IPS DF 6.9 (cell line): ENCODE data around the gene LGALS7.
"Not testable (repeated sequence)": the region's sequence is repeated elsewhere in the genome, so short reads cannot be mapped to it uniquely, and the experiment has no call there.

Experiments
- DNase-seq: peaks from one replicate; pipeline ENCODE4 v3.0.0-alpha.2; 2013; ENCODE audit warnings: low read depth, low spot score
- H3K27ac ChIP-seq: one replicate; pipeline ENCODE4 v1.5.1; 2013; ENCODE audit warnings: low read length, control low read depth
- H3K27me3 ChIP-seq: 2 replicates; pipeline ENCODE4 v1.6.1; 2013; ENCODE audit warnings: mild to moderate bottlenecking, low read length; ENCODE audit not compliant: control insufficient read depth, insufficient read depth
- H3K36me3 ChIP-seq: 2 replicates; pipeline ENCODE4 v1.6.1; 2013; ENCODE audit warnings: low read length; ENCODE audit not compliant: control insufficient read depth, insufficient read depth
- H3K4me1 ChIP-seq: 2 replicates; pipeline ENCODE4 v1.6.1; 2013; ENCODE audit warnings: low read length; ENCODE audit not compliant: control insufficient read depth, insufficient read depth
- H3K4me3 ChIP-seq: 2 replicates; pipeline ENCODE4 v1.5.1; 2013; ENCODE audit warnings: mild to moderate bottlenecking, low read length
- H3K9me3 ChIP-seq: 2 replicates; pipeline ENCODE4 v1.6.1; 2013; ENCODE audit warnings: low read length, inconsistent platforms; ENCODE audit not compliant: control insufficient read depth, insufficient read depth
- WGBS: extraction: QIAGEN DNeasy Blood & Tissue Kit; methylation state at CpG from one replicate; pipeline ENCODE4 v1.1.7; 2013; ENCODE audit warnings: mixed read lengths, missing lambda C conversion rate; ENCODE audit not compliant: insufficient read length, insufficient coverage; 5-methylcytosine and 5-hydroxymethylcytosine counted together

LGALS7 gene

GRCh38 chr19:38812009-38812840 lies 38.9 kb upstream of the LGALS7 start:
- peaks cover 7% of the 10 kb centered on the region; the same call in 1 of the 2 replicates for H3K36me3 ChIP-seq
- no peak overlapping the region for H3K4me3 ChIP-seq
- H3K4me1 ChIP-seq = no peaks in the 10 kb centered on the region
- H3K27me3 ChIP-seq = no peaks in the 10 kb centered on the region
- H3K9me3 ChIP-seq = no peaks in the 10 kb centered on the region
- H3K27ac ChIP-seq = no peak overlapping the region
- WGBS = no CpG with 5 or more reads among the region's 18 CpGs
- DNase-seq = no peak

- Histone ChIP-seq H3K4me3 (no peak overlapping the region), H3K4me1 (no peaks in the 10 kb centered on the region), H3K36me3 (no peaks in the 10 kb centered on the region), H3K27ac (no peak overlapping the region), H3K27me3 (no peaks in the 10 kb centered on the region), H3K9me3 (no peaks in the 10 kb centered on the region)
- DNase-seq = no peak
- no CpG with 5 or more reads among the region's 8 CpGs for WGBS
Observed at GRCh38 chr19:38809592-38810252, 36.4 kb upstream of the LGALS7 start.

GRCh38 chr19:38808741-38809140 lies 35.4 kb upstream of the LGALS7 start:
- H3K4me1 ChIP-seq = no peaks in the 10 kb centered on the region
- H3K4me3 ChIP-seq = no peak overlapping the region
- no peak for DNase-seq
- H3K27me3 ChIP-seq = no peaks in the 10 kb centered on the region
- H3K36me3 ChIP-seq = no peaks in the 10 kb centered on the region
- WGBS = no CpG with 5 or more reads among the region's 17 CpGs
- H3K9me3 ChIP-seq = no peaks in the 10 kb centered on the region
- H3K27ac ChIP-seq = no peak overlapping the region

GRCh38 chr19:38807374-38808098 lies 34.2 kb upstream of the LGALS7 start:
- H3K27me3 ChIP-seq, H3K27ac ChIP-seq, H3K36me3 ChIP-seq, DNase-seq, H3K4me1 ChIP-seq, H3K9me3 ChIP-seq, H3K4me3 ChIP-seq: not testable (repeated sequence)
- no CpG with 5 or more reads among the region's 18 CpGs for WGBS

- Histone ChIP-seq H3K9me3 (no peaks in the 10 kb centered on the region), H3K4me1 (no peaks in the 10 kb centered on the region), H3K27me3 (no peaks in the 10 kb centered on the region), H3K36me3 (no peaks in the 10 kb centered on the region), H3K27ac (no peak overlapping the region), H3K4me3 (no peak overlapping the region)
- WGBS = no CpG with 5 or more reads among the region's 6 CpGs
- DNase-seq = no peak
Observed at GRCh38 chr19:38806371-38806770, 33.1 kb upstream of the LGALS7 start.

- H3K27me3 ChIP-seq = no peaks in the 10 kb centered on the region
- DNase-seq = no peak
- H3K4me1 ChIP-seq = no peaks in the 10 kb centered on the region
- no peaks in the 10 kb centered on the region for H3K36me3 ChIP-seq
- WGBS = no CpG with 5 or more reads among the region's 1 CpG
- H3K9me3 ChIP-seq = no peaks in the 10 kb centered on the region
- H3K4me3 ChIP-seq = no peak overlapping the region
- no peak overlapping the region for H3K27ac ChIP-seq
Observed at GRCh38 chr19:38805180-38805579, 31.9 kb upstream of the LGALS7 start.

GRCh38 chr19:38803543-38803942 lies 30.2 kb upstream of the LGALS7 start:
- H3K27ac ChIP-seq = no peak overlapping the region
- H3K4me1 ChIP-seq = no peaks in the 10 kb centered on the region
- H3K9me3 ChIP-seq = no peaks in the 10 kb centered on the region
- no peak overlapping the region for H3K4me3 ChIP-seq
- H3K27me3 ChIP-seq = no peaks in the 10 kb centered on the region
- no peaks in the 10 kb centered on the region for H3K36me3 ChIP-seq
- DNase-seq = no peak
- no CpG with 5 or more reads among the region's 10 CpGs for WGBS

GRCh38 chr19:38801359-38802095 lies 28.2 kb upstream of the LGALS7 start:
- Histone ChIP-seq H3K36me3 (no peaks in the 10 kb centered on the region), H3K9me3 (no peaks in the 10 kb centered on the region), H3K27ac (no peak overlapping the region), H3K27me3 (no peaks in the 10 kb centered on the region), H3K4me3 (no peak overlapping the region), H3K4me1 (no peaks in the 10 kb centered on the region)
- no peak for DNase-seq
- no CpG with 5 or more reads among the region's 12 CpGs for WGBS

GRCh38 chr19:38800577-38801347 lies 27.4 kb upstream of the LGALS7 start:
- no peaks in the 10 kb centered on the region for H3K4me1 ChIP-seq

More at GRCh38 chr19:38800577-38801347, 27.4 kb upstream of the LGALS7 start:
- Histone ChIP-seq H3K27me3 (no peaks in the 10 kb centered on the region), H3K9me3 (no peaks in the 10 kb centered on the region), H3K4me3 (no peak overlapping the region), H3K27ac (no peak overlapping the region), H3K36me3 (no peaks in the 10 kb centered on the region)
- no peak for DNase-seq
- WGBS = 100% methylated on average over 4 of the region's 5 CpGs
